ENCODE data around the gene CHPF2. TPM values are rescaled to one million over a fixed set of nuclear protein-coding genes. Genes with fewer than 3 reads are reported as not detected.

Gene CHPF2
- total RNA-seq, 2 donors from 2014 or later = 40.2 to 72.9 TPM

GRCh38 chr7:151213826-151214225 is 18.5 kb upstream of the CHPF2 start:
- intact Hi-C loops (cut with DNase I) = no loop called here
- 90% methylated on average over 3 of the region's 3 CpGs for WGBS
- peaks cover 0 to 6% of the 10 kb centered on the region in 2 donors for H3K36me3 ChIP-seq
- no peaks in the 10 kb centered on the region for H3K4me1 ChIP-seq (replicated peaks)
- H3K27ac ChIP-seq = no peak overlapping the region
- DNase-seq (ENCODE audit: low spot score) = no peak
- H3K9me3 ChIP-seq = no peaks in the 10 kb centered on the region
- H3K27me3 ChIP-seq (replicated peaks; ENCODE audit: insufficient read depth) = no peaks in the 10 kb centered on the region
- TF ChIP-seq POLR2A (IDR thresholded peaks at IDR 0.05) (no peak), POLR2AphosphoS5 (IDR thresholded peaks at IDR 0.05) (no peak), CTCF (IDR thresholded peaks at IDR 0.05) (no peak)
- H3K4me3 ChIP-seq = no peak overlapping the region

- no peak for DNase-seq (ENCODE audit: low spot score)
- Histone ChIP-seq H3K4me3 (no peak overlapping the region), H3K4me1 (replicated peaks) (no peaks in the 10 kb centered on the region), H3K27me3 (replicated peaks; ENCODE audit: insufficient read depth) (no peaks in the 10 kb centered on the region), H3K9me3 (no peaks in the 10 kb centered on the region), H3K27ac (no peak overlapping the region), H3K36me3 (peaks cover 0 to 6% of the 10 kb centered on the region in 2 donors)
- 93% methylated on average over 5 of the region's 5 CpGs for WGBS
- intact Hi-C loops (cut with DNase I) = no loop called here
- TF ChIP-seq POLR2AphosphoS5 (IDR thresholded peaks at IDR 0.05) (no peak), CTCF (IDR thresholded peaks at IDR 0.05) (no peak), POLR2A (IDR thresholded peaks at IDR 0.05) (no peak)
Observed at GRCh38 chr7:151215396-151215795, 16.9 kb upstream of the CHPF2 start.

GRCh38 chr7:151218170-151218569 is 14.1 kb upstream of the CHPF2 start:
- no peak for DNase-seq (ENCODE audit: low spot score)
- H3K27ac ChIP-seq = no peak overlapping the region
- H3K27me3 ChIP-seq (replicated peaks; ENCODE audit: insufficient read depth) = no peaks in the 10 kb centered on the region
- intact Hi-C loops (cut with DNase I) = no loop called here
- no peaks in the 10 kb centered on the region for H3K9me3 ChIP-seq
- H3K4me3 ChIP-seq = no peak overlapping the region
- WGBS = 85% methylated on average over 9 of the region's 9 CpGs
- peaks cover 2 to 10% of the 10 kb centered on the region in 2 donors for H3K36me3 ChIP-seq
- TF ChIP-seq POLR2A (IDR thresholded peaks at IDR 0.05) = no peak
- no peaks in the 10 kb centered on the region for H3K4me1 ChIP-seq (replicated peaks)

- H3K4me1 ChIP-seq (replicated peaks) = peaks cover 6% of the 10 kb centered on the region
- no peak for DNase-seq (ENCODE audit: low spot score)
- no peak overlapping the region for H3K4me3 ChIP-seq
- TF ChIP-seq POLR2A (IDR thresholded peaks at IDR 0.05) (no peak), POLR2AphosphoS5 (IDR thresholded peaks at IDR 0.05) (no peak), CTCF (IDR thresholded peaks at IDR 0.05) (no peak)
- H3K9me3 ChIP-seq = no peaks in the 10 kb centered on the region
- H3K27me3 ChIP-seq (replicated peaks; ENCODE audit: insufficient read depth) = no peaks in the 10 kb centered on the region
- WGBS = 91% methylated on average over 14 of the region's 14 CpGs
- H3K27ac ChIP-seq = no peak overlapping the region
- peaks cover 7 to 12% of the 10 kb centered on the region in 2 donors for H3K36me3 ChIP-seq
- intact Hi-C loops (cut with DNase I) = no loop called here
Observed at GRCh38 chr7:151223728-151224127, 8.6 kb upstream of the CHPF2 start.

GRCh38 chr7:151225948-151226510 is 6.3 kb upstream of the CHPF2 start:
- H3K27ac ChIP-seq = no peak overlapping the region

More at GRCh38 chr7:151225948-151226510, 6.3 kb upstream of the CHPF2 start:
- Histone ChIP-seq H3K36me3 (peaks cover 7 to 12% of the 10 kb centered on the region in 2 donors), H3K9me3 (no peaks in the 10 kb centered on the region), H3K4me3 (peak overlapping the region; percentile 55 to 72), H3K27me3 (replicated peaks; ENCODE audit: insufficient read depth) (no peaks in the 10 kb centered on the region), H3K4me1 (replicated peaks) (peaks cover 6% of the 10 kb centered on the region)
- intact Hi-C loops (cut with DNase I) = no loop called here
- no peak for DNase-seq (ENCODE audit: low spot score)
- WGBS = 58% methylated on average over 8 of the region's 8 CpGs
- no peak for TF ChIP-seq POLR2A (IDR thresholded peaks at IDR 0.05)
- TF ChIP-seq CTCF (IDR thresholded peaks at IDR 0.05) = no peak
- TF ChIP-seq POLR2AphosphoS5 (IDR thresholded peaks at IDR 0.05) = no peak

Measured in prostate gland (tissue), 2 donors.